Kidney (tissue), 14 donors: ENCODE results near the gene FBN2. TPM values are rescaled to one million over a fixed set of nuclear protein-coding genes. Genes with fewer than 3 reads are reported as not detected.

Experiments
- DNase-seq, 5 donors: peaks; one replicate each; pipeline ENCODE4 v3.0.0-alpha.2; 2013 to 2020
- FAIRE-seq: peaks from 2 replicates; lab custom pipeline; 2012; peaks lifted over from hg19 to GRCh38; lab: Jason Lieb, UNC
- H3K27ac ChIP-seq, 2 donors: one replicate each; pipeline ENCODE4 v1.7.0; 2013; ENCODE audit warnings: low read depth in 2 of 2, low read length in 2 of 2, inconsistent platforms in 1 of 2
- H3K27me3 ChIP-seq: one replicate; pipeline ENCODE4 v1.7.1; 2013; ENCODE audit warnings: low read length, inconsistent platforms; ENCODE audit not compliant: control insufficient read depth, insufficient read depth
- H3K36me3 ChIP-seq, 3 donors: one replicate each; pipeline versions ENCODE4 v1.7.0 to v1.7.1; 2013; ENCODE audit warnings: low read length in 3 of 3, control low read depth in 1 of 3, inconsistent platforms in 1 of 3; ENCODE audit not compliant: insufficient read depth in 3 of 3, control insufficient read depth in 2 of 3
- H3K4me1 ChIP-seq, 3 donors: one replicate each; pipeline versions ENCODE4 v1.7.0 to v1.7.1; 2013; ENCODE audit warnings: low read length in 3 of 3, inconsistent platforms in 1 of 3, low read depth in 1 of 3; ENCODE audit not compliant: control insufficient read depth in 2 of 3, insufficient read depth in 2 of 3
- H3K4me3 ChIP-seq, 3 donors: one replicate each; pipeline versions ENCODE4 v1.7.0 to v1.8.1; 2013; ENCODE audit warnings: low read length in 3 of 3, control low read depth in 1 of 3, inconsistent platforms in 1 of 3
- H3K9ac ChIP-seq, 3 donors: one replicate each; pipeline versions ENCODE4 v1.7.0 to v1.7.1; 2013; ENCODE audit warnings: low read length in 3 of 3, control low read depth in 1 of 3, inconsistent platforms in 1 of 3
- H3K9me3 ChIP-seq, 3 donors: one replicate each; pipeline versions ENCODE4 v1.7.0 to v1.7.1; 2013; ENCODE audit warnings: low read length in 3 of 3, control low read depth in 1 of 3, inconsistent platforms in 1 of 3; ENCODE audit not compliant: control insufficient read depth in 2 of 3, insufficient read depth in 1 of 3
- intact Hi-C: fragments of 100-400 bp; cut with DNase I; formaldehyde crosslinking; loops from one replicate; pipeline ENCODE4 v1.11.1; 2022
- polyA plus RNA-seq: library from polyadenylated mRNA; stranded (reverse); fragments of 350-450 nt; fragmentation: Illumina TruSeq; extraction: RNeasy Lipid Tissue Mini Kit (QIAGEN cat#74804); gene quantifications from one replicate; pipeline ENCODE4 v1.2.3, GENCODE V29; 2014; ENCODE audit warnings: low read depth, low replicate concordance; ENCODE audit not compliant: insufficient read depth
- total RNA-seq: library from RNA; stranded (reverse); fragmentation: NEBNext Ultra II Directional; extraction: Animal tissue kit (Norgen Biotek cat#: 25700); gene quantifications from one replicate; pipeline ENCODE4 v1.2.1, GENCODE V29; 2021
- TF ChIP-seq, protein P1 (sequence below): IDR thresholded peaks from 3 replicates; pipeline ENCODE4 v1.5.1; 2012; ENCODE audit warnings: mild to moderate bottlenecking, moderate library complexity, borderline replicate concordance; ENCODE audit not compliant: insufficient read depth; ENCODE audit errors: extremely low read depth
- donor health status: control.
- donor health status: control.
- donor health status: control.
- donor health status: control.
- donor health status: control.
- donor health status: DM: yes; HTN: yes; CAD: no.
- donor health status: Normal renal cell carcinoma (clear cell type).

Gene FBN2
- total and polyA plus RNA-seq, 2 donors from 2014 or later, result 0.11 to 1.0 TPM

GRCh38 chr5:128366147-128366546 lies 171.9 kb downstream of the FBN2 start:
- TF ChIP-seq, protein P1, sequence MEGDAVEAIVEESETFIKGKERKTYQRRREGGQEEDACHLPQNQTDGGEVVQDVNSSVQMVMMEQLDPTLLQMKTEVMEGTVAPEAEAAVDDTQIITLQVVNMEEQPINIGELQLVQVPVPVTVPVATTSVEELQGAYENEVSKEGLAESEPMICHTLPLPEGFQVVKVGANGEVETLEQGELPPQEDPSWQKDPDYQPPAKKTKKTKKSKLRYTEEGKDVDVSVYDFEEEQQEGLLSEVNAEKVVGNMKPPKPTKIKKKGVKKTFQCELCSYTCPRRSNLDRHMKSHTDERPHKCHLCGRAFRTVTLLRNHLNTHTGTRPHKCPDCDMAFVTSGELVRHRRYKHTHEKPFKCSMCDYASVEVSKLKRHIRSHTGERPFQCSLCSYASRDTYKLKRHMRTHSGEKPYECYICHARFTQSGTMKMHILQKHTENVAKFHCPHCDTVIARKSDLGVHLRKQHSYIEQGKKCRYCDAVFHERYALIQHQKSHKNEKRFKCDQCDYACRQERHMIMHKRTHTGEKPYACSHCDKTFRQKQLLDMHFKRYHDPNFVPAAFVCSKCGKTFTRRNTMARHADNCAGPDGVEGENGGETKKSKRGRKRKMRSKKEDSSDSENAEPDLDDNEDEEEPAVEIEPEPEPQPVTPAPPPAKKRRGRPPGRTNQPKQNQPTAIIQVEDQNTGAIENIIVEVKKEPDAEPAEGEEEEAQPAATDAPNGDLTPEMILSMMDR, result no peak
- Histone ChIP-seq H3K36me3 (no peaks in the 10 kb centered on the region), H3K4me1 (peaks cover 0 to 2% (median 0%) of the 10 kb centered on the region in 3 donors), H3K27me3 (no peaks in the 10 kb centered on the region), H3K4me3 (no peak overlapping the region), H3K9ac (no peak overlapping the region), H3K27ac (no peak overlapping the region), H3K9me3 (no peaks in the 10 kb centered on the region)
- intact Hi-C loops, result no loop called here
- FAIRE-seq, result peak; percentile 15
- no peak for DNase-seq

- H3K27me3 ChIP-seq, result no peaks in the 10 kb centered on the region
- H3K4me3 ChIP-seq, result no peak overlapping the region
- H3K4me1 ChIP-seq, result peaks cover 0 to 5% (median 0%) of the 10 kb centered on the region in 3 donors
- no peak overlapping the region for H3K9ac ChIP-seq
- TF ChIP-seq, protein P1, result no peak
- FAIRE-seq (no peak), DNase-seq (no peak)
- no peaks in the 10 kb centered on the region for H3K36me3 ChIP-seq
- no peak overlapping the region for H3K27ac ChIP-seq
- intact Hi-C loops, result no loop called here
- H3K9me3 ChIP-seq, result no peaks in the 10 kb centered on the region
Measured at GRCh38 chr5:128362370-128362769, 175.7 kb downstream of the FBN2 start.

DNA sequence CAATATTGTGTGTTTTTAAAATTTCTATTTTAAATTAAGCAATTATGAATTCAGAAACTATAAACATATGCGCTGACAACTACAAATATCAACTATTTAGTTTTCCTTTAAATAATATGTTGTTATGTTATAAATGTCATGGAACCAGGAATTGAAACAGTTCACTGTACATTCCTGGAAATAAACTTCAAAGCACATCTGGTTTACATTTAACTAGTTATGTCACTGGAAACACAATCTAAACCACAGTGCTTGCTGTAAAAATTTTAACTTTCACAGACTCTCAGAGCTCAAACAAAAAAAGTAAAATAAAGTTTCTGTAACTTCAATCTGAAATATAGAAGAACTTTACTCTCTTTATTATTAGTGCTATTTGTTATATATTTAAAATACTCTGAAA lies 179.2 kb downstream of the FBN2 start:
- H3K27ac ChIP-seq, result no peak overlapping the region
- DNase-seq (peak in 2 of 5 donors; percentile 37 to 59), FAIRE-seq (no peak)
- TF ChIP-seq, protein P1, result no peak
- no peaks in the 10 kb centered on the region for H3K9me3 ChIP-seq
- no peaks in the 10 kb centered on the region for H3K36me3 ChIP-seq
- intact Hi-C loops, result no loop called here
- no peak overlapping the region for H3K4me3 ChIP-seq
- no peak overlapping the region for H3K9ac ChIP-seq
- peaks cover 0 to 5% (median 0%) of the 10 kb centered on the region in 3 donors for H3K4me1 ChIP-seq
- H3K27me3 ChIP-seq, result no peaks in the 10 kb centered on the region

- no peaks in the 10 kb centered on the region for H3K9me3 ChIP-seq
- no peaks in the 10 kb centered on the region for H3K36me3 ChIP-seq
- DNase-seq, result no peak
- FAIRE-seq, result no peak
- no peak overlapping the region for H3K4me3 ChIP-seq
- H3K27ac ChIP-seq, result no peak overlapping the region
- H3K27me3 ChIP-seq, result no peaks in the 10 kb centered on the region
- TF ChIP-seq, protein P1, result no peak
- H3K4me1 ChIP-seq, result peaks cover 0 to 9% (median 0%) of the 10 kb centered on the region in 3 donors
- no peak overlapping the region for H3K9ac ChIP-seq
- intact Hi-C loops, result no loop called here
Measured at GRCh38 chr5:128357226-128357625, 180.8 kb downstream of the FBN2 start.
